CD4-positive, alpha-beta T cell treated with Interleukin-15 for 4 hours (primary cell): Measurements from ENCODE around the gene TRIM24.
"Not testable (repeated sequence)": the region's sequence is repeated elsewhere in the genome, so short reads cannot be mapped to it uniquely, and the experiment has no call there.

Source experiments
- DNase-seq: peaks from one replicate; pipeline ENCODE4 v3.0.0-alpha.2; 2020; ENCODE audit warnings: low spot score

TRIM24 gene

DNA sequence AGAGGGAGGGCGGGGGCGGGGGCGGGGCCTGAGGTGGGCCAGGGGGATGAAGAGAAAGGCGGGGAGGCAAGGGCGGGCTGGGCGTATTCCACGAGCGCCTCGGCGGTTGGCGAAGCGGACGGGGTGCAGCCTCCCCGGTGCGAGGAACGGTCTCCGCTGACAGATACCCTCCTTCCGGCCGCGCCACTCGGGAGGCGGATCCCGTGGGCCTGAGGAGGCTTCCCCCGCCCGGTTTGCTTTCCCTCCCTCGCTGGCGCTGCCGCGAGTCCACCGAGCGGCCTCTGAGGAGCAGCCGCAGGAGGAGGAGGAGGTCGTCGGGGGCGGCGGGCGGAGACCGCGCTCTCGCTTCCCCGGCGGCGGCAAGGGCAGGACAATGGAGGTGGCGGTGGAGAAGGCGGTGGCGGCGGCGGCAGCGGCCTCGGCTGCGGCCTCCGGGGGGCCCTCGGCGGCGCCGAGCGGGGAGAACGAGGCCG lies at the start of gene TRIM24:
Gene TRIM24, plus strand, starts transcription at position 84 of the 473 bp plus-strand sequence. Its CDS starts 290 bp downstream, at position 374.
- DNase-seq: no peak

DNA sequence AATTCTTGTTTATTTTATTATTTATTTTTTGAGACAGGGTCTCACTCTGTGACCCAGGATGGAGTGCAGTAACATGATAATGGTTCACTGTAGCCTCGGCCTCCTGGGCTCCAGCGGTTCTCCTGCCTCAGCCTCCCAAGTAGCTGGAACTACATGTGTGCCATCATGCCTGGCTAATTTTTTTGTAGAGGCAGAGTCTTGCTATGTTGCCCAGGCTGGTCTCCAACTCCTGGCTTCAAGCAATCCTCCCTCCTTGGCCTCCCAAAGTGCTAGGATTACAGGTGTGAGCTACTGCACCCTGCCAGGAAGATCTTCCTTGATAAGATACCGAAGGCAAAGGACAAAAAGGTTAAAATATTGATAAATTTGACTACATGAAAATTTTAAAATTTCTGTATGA lies 48.0 kb upstream of the TRIM24 start:
- not testable (repeated sequence) for DNase-seq

DNA sequence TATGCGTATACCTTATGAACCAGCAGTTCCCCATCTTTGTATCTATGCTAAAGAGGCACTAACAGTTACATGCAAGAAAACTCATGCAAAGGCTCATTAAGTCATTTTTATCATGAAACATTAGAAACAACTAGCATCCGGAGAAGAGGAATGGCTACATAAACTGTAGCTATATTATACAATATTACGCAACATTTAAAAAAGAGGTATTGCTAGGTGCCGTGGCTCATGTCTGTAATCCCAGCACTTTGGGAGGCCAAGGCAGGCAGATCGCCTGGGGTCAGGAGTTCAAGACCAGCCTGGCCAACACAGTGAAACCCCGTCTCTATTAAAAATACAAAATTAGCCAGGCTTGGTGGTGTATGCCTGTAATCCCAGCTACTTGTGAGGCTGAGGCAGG lies 47.1 kb upstream of the TRIM24 start:
- DNase-seq: not testable (repeated sequence)

DNA sequence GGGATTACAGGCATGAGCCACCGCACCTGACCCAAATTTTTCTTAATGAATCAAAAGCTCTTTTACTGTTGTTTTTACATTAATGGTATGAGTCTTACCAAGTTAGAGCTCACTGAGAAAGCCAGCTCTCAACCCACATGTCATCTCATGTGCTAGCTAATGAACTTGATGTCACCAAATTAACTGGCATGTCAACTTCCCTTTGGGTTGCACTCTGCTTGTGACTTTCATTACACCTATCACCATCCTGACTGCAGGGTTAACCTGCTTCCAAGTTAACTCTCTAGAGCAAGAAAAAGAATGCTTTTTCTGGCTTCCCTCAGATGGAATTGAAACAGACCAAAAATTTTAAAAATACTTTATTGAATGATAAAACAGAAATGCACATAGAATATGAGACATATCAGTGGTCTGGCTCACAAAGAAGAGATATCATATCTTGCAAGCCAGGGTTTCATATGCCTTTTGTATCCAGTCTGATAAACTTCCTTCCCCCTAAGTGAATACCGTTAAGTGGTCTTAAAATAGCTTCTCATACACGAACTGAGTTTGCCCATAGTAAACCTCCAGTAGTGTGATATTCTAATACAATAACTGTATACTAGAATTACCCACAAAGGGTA lies 42.9 kb upstream of the TRIM24 start:
- DNase-seq: no peak

DNA sequence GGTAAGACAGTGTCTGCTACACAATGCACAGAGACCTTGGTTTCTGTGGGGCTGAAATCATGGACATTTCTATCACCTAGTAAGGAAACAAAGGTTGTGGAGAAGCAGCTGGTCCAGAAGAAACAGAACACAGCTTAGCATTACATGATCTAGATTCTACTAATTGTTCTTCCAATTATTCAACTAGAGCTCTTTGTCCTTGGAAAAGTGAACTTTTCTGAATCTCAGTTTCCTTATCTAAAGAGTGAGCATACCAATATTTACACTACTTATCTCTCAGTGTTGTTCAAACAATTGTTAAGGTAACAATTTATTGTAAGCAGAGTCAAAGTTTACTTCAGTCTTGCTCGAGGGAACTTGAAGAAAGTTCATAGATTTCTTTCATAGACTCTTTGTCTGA lies 42.3 kb upstream of the TRIM24 start:
- DNase-seq: no peak

DNA sequence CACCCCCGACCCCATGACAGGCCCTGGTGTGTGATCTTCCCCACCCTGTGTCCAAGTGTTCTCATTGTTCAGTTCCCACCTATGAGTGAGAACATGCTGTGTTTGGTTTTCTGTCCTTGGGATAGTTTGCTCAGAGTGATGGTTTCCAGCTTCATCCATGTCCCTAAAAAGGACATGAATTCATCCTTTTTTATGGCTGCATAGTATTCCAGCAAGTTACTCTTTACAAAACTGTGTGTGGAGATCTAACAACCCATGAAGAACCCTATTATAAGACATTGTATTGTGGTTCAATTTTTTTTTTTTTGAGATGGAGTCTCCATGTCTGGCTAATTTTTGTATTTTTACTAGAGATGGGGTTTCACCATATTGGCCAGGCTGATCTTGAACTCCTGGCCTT lies 41.7 kb upstream of the TRIM24 start:
- DNase-seq: not testable (repeated sequence)

DNA sequence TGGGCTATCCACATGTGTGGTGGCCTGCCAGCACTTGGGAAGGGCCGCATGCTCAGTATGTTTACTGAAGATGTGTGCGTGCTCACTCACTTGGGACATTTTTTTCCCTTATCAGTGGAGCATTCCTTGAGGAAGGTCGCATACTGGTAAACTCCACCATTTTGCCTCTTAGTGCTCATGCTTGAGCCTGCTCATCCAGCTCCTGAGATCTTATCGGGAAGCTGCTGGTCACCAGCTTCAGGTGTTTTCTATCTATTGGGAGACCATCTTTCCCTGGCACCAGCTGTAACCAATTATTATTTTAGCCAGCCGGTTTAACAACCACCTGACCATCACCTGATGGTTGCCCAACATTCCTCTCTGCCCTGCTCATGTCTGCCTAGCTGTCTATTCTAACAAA lies 35.0 kb upstream of the TRIM24 start:
- no peak for DNase-seq

DNA sequence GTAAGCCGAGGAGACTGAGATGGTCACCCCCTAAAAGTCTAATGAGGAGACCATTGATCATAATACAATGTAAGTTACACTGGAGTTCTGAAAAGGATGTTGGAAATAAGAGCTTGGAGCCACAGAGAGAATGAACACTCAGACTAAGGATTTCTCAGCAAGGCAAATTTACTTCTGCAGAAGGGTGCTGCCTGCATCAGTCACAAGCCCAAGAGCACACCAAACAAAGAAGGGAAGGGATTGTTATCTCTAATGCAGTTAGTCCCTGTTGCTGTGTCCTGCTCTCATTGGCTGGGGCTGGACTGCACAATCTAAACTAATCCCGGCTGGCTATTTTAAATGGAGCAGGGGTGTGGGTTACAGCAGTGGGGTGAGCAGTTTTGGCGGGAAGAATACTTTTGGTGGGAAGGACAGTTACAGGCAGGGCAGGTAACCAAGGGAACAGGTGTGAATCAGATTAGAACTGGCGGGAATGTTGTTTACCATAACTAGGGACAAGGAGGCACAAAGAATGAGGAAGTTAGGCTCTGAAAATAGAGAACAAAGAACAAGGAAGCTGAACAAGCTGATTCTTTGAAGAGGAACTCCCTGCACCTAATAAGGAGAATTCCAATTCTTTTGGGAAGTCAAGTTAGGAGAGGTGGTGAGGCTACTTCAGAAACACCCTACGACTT lies 30.3 kb upstream of the TRIM24 start:
- DNase-seq: no peak

DNA sequence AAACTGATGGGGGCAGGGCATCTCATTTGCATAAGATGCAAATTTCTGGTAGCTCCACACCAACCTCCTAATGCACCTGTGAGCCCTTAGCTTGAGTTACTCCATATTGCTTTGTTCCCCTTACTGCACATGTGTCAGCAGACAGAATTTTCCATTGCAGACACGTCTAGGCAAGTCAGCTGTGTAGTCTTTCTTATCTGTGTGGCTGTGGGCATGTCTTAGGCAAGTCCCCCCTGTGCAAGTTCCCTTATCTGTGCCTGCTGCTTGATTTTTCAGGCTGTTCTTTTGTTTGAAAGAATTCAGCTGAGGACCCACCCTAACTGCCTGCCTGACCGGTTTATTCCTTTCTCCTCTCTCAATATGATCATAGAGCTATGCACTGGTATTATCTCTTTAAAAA lies 28.5 kb upstream of the TRIM24 start:
- no peak for DNase-seq

DNA sequence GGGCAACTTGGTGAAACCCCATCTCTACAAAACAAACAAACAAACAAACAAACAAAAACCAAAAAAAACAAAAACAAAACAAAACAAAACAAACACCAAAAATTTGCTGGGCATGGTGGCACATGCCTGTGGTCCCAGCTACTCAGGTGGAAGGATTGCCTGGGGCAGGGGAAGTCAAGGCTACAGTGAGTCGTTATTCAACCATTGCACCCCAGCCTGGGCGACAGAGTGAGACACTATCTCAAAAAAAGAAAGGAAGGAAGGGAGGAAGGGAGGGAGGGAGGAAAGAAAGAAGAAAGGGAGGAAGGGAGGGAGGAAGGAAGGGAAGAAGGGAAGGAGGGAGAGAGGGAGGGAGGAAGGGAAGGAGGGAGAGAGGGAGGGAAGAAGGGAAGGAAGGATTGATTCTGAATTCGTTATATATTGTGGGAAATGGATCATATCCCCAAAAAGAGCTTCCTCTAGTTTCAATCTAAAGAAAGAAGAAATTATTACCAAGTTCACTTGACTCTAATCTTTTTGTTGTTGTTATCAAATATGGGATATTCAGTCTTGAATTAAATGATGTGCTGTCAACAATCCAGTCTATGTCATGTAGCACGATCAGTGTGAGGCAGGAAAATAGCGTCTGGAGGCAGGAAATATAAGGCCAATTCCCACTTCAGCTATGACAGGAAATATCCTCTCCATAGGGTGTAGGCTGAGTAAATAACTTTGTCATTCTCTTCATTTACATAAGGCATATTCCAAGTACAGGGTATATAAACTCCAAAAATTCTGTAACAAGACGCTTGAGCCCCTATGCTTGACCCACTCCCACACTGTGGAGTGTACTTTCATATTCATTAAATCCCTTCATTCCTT lies 26.2 kb upstream of the TRIM24 start:
- DNase-seq: no peak

DNA sequence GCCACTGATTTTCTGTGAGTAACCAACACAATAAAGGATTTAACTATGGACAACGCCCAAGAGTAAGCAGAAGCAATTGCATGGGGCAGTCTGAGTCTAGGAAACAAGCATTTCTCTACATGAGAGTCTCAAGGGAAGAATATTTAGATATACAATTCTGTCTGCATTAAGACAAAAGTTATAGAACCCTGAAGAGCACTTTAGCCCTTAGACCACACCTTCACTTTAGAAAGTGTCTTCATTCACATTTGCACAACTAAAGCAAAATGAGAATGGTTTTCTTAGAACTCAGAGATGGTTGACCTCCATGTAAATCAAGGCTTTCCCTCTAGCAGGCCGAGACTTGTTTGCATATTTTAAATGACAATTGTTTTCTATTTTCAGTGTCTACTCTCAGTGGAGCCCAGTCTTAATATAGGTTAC lies 25.5 kb upstream of the TRIM24 start:
- DNase-seq: no peak

DNA sequence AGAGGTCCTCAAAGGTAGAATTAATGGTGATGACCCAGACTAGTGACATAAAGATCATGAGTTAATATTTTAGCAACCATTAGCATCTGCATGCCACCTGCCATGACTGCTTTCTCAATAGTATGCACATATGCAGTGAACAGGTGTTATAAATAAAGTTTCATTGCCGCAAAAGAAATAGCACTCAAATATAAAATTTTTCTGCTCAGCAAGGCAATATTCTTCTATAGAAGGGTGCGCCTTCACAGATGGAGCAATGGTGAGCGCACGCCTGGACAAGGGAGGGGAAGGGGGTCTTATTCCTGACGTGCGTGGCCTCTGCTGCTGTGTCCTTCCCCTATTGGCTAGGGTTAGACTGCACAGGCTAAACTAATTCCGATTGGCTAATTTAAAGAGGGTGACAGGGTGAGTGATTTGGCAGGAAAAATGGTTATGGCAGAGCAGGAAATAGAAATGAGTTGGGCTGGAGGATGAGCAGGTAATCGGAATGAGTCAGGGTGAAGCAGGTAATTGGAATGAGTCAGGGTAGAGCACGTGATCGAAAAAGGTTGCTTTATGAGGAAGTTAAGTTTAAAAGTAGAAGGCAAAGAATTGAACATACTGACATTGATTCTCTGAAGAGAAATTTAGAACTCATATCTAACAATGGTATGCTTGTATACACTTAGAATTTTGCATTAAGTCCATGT lies 24.7 kb upstream of the TRIM24 start:
- DNase-seq: no peak

DNA sequence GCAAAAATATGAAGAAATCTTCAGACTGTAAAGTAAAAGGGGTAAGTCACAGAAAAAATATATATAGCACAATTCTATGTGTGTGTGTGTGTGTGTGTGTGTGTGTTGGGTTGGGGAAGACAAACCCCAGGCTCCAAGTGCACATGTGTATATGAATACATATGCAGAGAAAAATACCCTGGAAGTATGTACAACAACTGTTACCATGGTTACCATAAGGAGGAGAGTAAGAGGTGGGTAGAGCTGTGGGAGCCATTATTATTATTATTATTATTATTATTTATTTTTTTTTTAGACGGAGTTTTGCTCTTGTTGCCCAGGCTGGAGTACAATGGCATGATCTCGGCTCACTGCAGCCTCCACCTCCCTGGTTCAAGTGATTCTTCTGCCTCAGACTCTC lies 23.7 kb upstream of the TRIM24 start:
- no peak for DNase-seq

DNA sequence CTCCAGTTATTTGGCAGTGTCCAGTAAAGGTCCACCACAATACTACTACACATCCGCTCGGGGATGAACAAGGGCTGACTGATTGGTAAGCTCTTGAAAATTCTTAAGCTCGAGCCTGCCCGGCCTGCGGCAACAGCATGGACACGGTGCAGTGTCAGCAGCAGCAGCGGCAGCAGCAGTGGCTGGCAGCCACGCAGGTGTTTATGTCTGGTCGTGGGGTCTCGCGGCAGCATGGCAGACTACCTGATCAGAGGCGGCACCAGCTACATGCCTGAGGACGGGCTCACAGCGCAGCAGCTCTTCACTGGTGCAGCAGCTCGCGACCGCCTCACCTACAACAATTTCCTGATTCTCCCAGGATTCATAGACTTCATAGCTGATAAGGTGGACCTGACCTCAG lies 19.6 kb upstream of the TRIM24 start:
- no peak for DNase-seq

DNA sequence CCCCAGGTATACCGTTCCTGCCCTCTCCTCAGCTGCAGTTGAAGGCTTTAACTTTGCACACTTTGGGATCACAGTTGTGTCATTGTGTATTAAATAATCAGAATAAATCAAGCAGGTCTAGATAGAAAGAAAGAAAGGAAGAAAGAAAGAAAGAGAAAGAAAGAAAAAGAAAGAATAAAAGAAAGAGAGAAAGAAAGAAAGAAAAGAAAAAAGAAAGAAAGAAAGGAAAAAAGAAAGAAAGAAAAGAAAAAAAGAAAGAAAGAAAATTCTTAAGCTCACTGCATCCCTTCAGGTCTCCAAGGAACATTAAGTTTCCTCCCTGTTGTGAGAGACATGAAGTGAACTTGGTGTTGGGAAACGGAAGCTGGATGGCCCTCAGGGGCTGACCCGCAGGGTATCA lies 17.2 kb upstream of the TRIM24 start:
- DNase-seq: no peak

DNA sequence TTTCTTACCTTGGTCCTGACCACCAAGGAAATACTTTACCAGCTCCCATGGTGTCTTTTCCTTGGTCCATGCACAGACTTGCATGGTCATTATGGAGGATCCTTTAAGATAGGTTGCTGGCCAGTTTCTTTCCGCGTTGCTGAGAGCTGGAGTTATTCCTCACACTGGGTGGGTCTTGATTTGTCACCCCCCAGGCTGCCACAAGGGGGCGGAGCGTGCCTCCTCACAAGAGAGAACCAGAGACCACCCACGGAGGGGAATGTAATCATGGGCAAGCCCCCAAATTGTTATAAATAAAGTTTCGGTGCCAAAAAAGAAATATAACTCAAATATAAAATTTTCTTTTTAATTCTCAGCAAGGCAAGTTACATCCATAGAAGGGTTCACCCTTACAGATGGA lies 10.5 kb upstream of the TRIM24 start:
- peak; percentile 28 for DNase-seq

DNA sequence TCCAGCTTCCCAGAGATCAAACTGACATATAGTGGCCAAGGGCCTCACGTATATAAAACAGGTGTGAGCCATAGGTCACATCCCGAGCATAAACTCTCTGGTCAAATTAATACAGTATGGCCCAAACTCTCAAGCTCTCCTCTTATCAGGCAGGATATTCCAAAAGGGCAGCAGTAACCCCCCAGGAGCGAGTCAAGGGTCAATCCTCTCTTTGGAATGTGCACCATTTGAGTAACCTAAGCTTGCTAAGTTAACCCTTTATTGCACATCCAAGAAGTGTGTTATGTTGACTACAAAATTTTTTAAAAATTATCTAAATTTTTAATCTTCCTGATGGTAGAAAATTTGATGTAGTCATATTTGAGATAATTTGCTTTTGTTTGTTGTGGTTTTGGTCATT lies 4.5 kb upstream of the TRIM24 start:
- no peak for DNase-seq

DNA sequence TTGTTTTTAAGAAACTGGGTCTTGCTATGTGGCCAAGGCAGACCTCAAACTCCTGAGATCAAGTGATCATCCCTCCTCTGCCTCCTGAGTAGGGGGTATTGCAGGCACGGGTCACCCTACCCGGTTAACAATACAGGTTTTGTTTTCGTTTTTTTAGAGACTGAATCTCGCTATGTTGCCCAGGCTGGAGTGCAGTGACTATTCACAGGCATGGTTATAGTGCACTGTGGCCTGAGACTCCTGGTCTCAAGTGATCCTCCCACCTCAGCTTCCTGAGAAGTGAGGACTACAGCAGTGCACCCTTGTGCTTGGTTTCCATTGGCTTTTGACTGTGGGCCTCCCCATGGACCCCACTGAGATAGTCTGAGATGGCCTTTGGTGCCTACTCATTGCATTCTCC lies 3.8 kb upstream of the TRIM24 start:
- DNase-seq: no peak

DNA sequence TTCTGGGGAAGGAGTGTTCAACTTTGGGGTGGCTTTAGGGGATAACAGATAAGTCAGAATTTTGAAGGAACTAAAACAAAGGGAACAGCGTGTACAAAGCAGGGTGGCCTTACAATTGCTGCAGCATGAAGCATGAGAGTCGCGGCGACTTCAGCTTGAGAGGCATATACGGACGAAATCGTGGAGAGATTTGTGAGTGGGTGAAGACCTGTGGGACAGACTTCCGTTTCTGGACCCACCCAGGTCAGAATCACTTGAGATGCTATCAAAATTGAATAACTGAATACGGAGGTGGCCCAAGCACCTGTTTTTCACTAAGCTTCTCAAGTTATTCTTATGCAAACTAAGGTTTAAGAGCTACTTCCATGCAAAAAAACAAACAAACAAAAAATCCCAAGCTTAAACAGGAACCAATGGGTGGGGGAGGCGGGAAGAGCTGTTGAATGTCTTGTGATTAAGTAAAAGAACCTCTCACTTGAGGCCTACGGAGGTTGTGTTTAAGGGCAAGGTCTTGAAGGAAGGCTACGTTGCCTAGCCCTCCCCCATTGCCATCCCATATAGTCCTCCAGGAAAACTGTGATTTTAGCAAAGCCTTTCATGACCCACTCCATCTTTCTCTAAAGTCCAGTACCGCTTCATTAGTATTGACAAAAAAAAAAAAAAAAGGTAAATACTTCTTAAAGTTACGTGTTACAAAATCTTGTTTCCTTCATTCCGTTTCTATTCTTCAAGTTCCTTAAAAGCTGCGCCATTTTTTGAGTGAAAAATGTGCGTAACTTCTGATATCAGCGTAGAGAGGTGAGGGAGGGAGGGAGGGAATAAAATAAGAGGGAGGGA lies 1.3 kb upstream of the TRIM24 start:
- no peak for DNase-seq

DNA sequence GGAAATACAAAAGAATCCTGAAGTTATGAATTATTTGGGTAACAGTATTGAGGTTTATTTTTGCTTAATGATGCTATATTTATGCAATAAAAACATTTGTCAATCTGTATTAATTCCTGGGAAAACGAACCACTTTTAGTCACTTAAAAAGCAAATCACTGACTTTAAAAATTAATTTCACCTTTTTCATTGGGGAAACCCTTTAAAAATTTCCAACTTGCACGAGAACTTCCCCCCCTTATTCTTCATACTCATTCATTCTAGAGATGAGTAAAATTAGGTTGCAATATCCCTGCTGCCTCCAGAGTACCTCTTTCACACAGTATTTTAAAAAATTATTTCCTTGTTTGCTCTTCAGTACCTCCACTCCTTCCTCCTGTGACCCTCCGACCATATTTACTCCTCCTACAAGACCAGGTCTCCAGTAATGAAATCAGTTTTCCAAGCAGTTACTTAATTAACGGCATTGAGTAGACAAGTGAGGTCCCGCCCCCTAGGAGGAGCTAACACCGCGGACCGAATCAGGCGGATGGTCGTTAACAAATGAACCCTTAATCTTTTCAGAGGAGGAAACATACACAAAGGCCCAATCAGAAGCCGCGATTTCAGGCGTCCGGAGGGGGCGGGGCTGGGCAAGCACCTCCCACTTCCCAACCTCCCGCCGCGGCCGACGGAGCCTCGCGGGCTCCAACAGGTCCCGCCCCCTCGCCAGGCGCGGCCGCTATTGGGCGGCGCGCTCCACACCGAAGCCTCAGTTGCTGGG lies 465 bp upstream of the TRIM24 start:
- DNase-seq: peak; percentile 98
